Activated CD8-positive, alpha-beta memory T cell treated with anti-CD3 and anti-CD28 coated beads, Interleukin-2, amount 50 U/mL, for 1 hour (primary cell): Measurements from ENCODE around the gene STARD8.
"Not testable (repeated sequence)": the region's sequence is repeated elsewhere in the genome, so short reads cannot be mapped to it uniquely, and the experiment has no call there.

Experiments used
- DNase-seq: peaks from one replicate; pipeline ENCODE4 v3.0.0-alpha.2; 2020; ENCODE audit errors: extremely low read depth

Gene STARD8

DNA sequence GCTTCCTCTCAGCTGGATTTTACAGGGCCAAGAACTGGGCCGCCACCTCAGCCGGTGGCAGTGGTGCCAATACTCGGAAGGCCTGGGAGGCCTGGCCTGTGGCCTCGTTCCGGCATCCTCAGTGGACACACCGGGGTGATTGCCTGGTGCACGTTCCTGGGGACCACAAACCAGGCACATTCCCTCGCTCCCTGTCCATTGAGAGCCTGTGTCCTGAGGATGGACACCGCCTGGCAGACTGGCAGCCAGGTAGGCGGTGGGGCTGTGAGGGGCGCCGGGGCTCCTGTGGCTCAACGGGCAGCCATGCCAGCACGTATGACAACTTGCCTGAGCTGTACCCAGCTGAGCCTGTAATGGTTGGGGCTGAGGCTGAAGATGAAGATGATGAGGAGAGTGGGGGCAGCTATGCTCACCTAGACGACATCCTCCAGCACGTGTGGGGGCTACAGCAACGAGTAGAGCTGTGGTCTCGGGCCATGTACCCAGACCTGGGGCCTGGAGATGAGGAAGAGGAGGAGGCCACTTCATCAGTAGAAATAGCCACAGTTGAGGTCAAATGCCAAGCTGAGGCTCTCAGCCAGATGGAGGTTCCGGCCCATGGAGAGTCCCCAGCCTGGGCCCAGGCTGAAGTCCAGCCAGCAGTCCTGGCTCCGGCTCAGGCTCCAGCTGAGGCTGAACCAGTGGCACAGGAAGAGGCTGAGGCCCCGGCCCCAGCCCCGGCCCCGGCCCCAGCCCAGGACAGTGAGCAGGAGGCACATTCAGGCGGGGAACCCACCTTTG lies 70.4 kb downstream of the STARD8 start:
- DNase-seq, result no peak

DNA sequence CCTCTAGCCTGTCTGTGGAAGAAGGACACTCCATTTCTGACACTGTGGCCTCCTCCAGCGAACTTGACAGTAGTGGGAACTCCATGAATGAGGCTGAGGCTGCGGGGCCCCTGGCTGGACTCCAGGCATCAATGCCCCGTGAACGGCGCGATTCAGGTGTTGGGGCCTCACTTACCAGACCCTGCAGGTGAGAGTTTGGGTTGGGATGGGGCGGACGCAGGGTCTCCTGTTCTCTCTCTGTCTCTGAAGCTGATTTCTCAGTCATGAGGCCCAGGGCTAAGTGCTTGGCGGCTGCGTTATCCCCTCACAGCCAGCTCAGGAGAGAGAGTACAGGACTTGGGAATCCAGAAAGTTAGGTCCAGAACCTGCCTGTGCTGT lies 71.0 kb downstream of the STARD8 start:
- no peak for DNase-seq

- no peak for DNase-seq
Measured at GRCh38 chrX:68719181-68719903, 71.9 kb downstream of the STARD8 start.

- no peak for DNase-seq
Measured at GRCh38 chrX:68719904-68720614, 72.6 kb downstream of the STARD8 start.

- no peak for DNase-seq
Measured at GRCh38 chrX:68720851-68721250, 73.4 kb downstream of the STARD8 start.

DNA sequence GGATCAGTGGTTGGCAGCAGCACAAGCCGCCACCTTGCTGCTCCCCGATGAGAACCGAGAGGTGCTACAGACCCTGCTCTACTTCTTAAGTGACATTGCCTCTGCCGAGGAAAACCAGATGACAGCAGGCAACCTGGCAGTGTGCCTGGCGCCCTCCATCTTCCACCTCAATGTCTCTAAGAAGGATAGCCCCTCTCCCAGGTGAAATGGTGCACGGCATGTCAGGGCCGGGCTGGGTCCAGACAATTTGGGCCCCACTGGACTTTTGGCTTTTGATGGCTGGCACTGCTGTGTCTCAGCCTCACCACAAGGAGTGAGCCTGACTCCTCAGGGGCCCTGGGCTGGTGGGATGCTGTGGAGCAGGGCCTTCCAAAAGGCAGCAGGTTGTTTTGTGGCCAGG lies 74.1 kb downstream of the STARD8 start:
- no peak for DNase-seq

- DNase-seq, result no peak
Measured at GRCh38 chrX:68721991-68722860, 74.8 kb downstream of the STARD8 start.

DNA sequence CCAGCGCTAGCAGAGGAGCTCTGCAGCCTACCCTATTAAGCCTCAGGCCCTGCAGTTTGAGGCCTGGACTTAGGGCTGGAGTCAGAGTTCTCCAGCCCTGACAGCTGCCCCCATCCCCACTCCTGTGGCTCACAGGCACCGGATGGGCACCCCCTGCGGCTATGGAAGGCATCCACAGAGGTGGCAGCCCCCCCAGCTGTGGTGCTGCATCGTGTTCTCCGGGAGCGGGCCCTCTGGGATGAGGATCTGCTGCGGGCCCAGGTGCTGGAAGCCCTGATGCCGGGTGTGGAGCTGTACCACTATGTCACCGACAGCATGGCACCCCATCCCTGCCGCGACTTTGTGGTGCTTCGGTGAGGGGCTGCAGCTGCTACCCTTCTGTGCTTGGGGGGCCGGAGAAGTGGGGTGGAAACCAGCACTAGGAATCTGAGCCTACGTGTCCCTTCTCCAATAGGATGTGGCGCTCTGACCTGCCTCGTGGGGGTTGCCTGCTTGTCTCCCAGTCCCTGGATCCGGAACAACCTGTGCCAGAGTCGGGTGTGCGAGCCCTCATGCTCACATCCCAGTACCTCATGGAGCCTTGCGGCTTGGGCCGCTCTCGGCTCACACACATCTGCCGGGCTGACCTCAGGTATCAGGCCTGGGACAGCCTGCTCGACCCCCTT lies 76.2 kb downstream of the STARD8 start:
- DNase-seq, result no peak

DNA sequence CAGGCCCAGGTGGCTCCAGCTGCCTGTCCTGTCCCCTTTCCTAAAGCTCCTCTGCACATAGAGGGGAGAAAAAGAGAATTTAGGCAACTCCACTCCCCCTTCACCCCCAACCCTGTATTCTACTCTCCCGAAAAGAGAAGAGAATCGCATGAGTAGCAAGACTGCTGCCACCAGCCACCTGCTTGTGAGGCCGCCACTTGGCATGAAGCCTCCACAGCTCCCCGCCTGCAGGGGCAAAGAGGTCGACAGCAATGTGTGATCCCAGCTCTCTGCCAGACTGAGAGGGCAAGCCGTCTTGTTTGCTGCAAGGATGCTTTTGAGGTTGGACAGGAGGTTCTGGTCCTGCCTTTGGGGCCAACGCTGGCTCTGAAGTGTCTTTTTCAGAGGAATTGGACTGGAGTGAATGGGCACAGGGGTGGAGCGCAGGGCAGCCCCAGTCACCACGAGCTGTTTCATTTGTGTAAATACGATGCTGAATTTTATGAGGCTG lies 77.1 kb downstream of the STARD8 start:
- no peak for DNase-seq

DNA sequence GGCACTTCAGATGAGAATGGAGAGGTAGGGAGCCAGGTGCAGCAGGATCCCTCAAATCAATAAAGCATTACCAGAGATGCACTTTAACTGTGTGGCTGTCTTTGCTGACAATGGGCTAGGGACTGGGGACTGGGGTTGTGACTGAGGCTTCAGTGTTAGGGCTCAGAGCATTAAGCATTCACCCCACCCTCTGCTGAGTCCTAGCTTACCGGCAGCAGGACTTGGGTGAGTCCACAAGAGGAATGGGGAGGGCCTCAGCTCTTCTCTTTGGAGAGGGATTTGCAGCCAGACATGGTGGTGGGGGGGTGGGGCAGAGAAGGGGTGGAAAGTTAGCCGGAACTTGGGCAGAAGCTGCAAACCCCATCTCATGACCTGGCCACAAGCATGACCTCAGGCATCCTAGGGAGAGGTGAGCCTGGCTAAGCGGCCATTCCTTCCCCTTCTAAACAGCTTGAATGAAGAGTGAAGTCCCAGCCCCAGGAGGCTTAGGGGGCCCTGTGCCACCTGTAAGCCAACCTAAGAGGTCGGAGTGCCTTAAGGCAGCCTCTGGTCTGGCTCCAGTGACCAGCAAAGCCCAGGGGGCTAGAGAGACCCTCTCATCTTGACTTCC lies 78.4 kb downstream of the STARD8 start:
- no peak for DNase-seq

DNA sequence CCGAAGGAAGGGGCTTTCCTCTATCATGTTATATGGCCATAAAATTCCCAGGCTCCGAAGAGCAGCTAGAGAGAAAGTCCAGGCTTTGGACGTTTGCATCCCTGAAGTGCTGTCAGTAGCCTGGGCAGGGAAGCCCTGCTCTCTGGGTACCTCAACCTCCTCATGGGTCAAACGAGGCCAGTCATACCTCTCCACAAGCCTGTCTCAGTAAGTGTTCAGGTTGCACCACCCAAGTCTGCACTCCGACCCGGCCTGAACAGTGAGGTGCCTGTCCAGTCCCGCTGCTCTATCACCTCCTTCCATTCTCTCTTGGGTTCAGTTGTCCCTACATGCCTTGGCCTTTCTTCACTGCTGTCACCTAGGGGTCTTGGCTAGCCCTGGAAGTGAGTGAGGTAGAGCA lies 78.9 kb downstream of the STARD8 start:
- DNase-seq, result no peak

- DNase-seq, result no peak
Measured at GRCh38 chrX:68727696-68728095, 80.2 kb downstream of the STARD8 start.

DNA sequence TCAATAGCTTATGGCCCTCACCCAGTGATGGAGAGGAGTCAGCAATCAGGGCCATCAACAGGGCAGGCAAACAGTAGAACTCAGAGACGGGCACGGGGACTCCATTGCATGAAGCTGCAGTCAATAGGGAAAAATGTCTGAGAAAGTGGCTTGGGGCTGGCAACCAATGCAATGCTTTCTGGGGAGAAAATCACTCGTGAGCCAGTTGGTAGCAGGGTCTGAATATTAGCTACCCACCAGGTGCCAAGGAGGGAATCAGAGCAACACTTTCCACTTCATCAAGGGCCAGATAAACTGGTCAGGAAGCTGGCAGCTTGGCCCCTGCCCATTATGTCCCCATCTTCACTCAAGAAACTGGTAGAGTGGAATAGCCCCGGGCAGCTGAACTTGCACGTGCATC lies 80.7 kb downstream of the STARD8 start:
- no peak for DNase-seq

DNA sequence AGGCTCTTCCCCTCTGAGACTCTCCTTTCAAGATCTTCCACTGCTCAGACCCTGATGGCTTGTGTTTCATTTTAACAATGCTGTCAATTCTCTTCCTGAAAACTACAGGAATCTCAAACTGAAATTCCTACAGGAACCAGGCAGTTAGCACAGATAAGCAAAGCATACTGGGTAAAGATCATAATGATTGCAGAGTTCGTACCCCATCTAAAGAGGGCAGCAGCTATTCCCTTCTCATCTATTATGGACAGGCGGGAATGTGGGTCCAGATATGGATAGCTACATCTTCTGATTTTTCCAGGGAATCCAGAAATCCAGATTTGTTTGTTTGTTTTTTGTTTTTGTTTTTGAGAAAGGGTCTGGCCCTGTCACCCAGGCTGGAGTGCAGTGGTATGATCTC lies 83.8 kb downstream of the STARD8 start:
- no peak for DNase-seq

GRCh38 chrX:68732906-68733493 lies 85.5 kb downstream of the STARD8 start:
- DNase-seq, result no peak

GRCh38 chrX:68735266-68735665 lies 87.8 kb downstream of the STARD8 start:
- DNase-seq, result no peak

- DNase-seq, result not testable (repeated sequence)
Measured at GRCh38 chrX:68741864-68742263, 94.4 kb downstream of the STARD8 start.

GRCh38 chrX:68743754-68744153 lies 96.3 kb downstream of the STARD8 start:
- no peak for DNase-seq

GRCh38 chrX:68746988-68747387 lies 99.5 kb downstream of the STARD8 start:
- no peak for DNase-seq

- DNase-seq, result no peak
Measured at GRCh38 chrX:68748030-68748429, 100.6 kb downstream of the STARD8 start.
